Stimulated activated effector memory CD8-positive, alpha-beta T cell treated with anti-CD3 and anti-CD28 coated beads, Interleukin-12 subunit alpha, Interleukin-12 subunit beta, amount 100 ng/mL, for 72 hours (primary cell): ENCODE measurements around the gene QSOX2.
A peak's percentile ranks its signal among the peaks of the same experiment; 100 is the strongest.
"Not testable (repeated sequence)": the region's sequence is repeated elsewhere in the genome, so short reads cannot be mapped to it uniquely, and the experiment has no call there.

Experiments used
- ATAC-seq: fragments of 150-1000 bp; cut with Tn5 transposase; 2 replicates; pipeline ENCODE4 v1.10.0; 2021
- DNase-seq, 2 donors: peaks; one replicate each; pipeline ENCODE4 v3.0.0; 2021 to 2022; ENCODE audit warnings: low spot score in 2 of 2
- H3K27ac Mint-ChIP-seq: one replicate; pipeline ENCODE4 v1.8.0; 2022; ENCODE audit warnings: mild to moderate bottlenecking, mixed read lengths
- H3K36me3 Mint-ChIP-seq: one replicate; pipeline ENCODE4 v1.8.0; 2022; ENCODE audit warnings: mild to moderate bottlenecking, mixed read lengths
- H3K4me1 Mint-ChIP-seq: one replicate; pipeline ENCODE4 v1.8.0; 2022; ENCODE audit warnings: mixed read lengths
- H3K4me3 Mint-ChIP-seq: one replicate; pipeline ENCODE4 v1.8.0; 2022; ENCODE audit warnings: mild to moderate bottlenecking, mixed read lengths
- H3K9me3 Mint-ChIP-seq: one replicate; pipeline ENCODE4 v1.8.0; 2022; ENCODE audit warnings: mixed read lengths

QSOX2 gene

DNA sequence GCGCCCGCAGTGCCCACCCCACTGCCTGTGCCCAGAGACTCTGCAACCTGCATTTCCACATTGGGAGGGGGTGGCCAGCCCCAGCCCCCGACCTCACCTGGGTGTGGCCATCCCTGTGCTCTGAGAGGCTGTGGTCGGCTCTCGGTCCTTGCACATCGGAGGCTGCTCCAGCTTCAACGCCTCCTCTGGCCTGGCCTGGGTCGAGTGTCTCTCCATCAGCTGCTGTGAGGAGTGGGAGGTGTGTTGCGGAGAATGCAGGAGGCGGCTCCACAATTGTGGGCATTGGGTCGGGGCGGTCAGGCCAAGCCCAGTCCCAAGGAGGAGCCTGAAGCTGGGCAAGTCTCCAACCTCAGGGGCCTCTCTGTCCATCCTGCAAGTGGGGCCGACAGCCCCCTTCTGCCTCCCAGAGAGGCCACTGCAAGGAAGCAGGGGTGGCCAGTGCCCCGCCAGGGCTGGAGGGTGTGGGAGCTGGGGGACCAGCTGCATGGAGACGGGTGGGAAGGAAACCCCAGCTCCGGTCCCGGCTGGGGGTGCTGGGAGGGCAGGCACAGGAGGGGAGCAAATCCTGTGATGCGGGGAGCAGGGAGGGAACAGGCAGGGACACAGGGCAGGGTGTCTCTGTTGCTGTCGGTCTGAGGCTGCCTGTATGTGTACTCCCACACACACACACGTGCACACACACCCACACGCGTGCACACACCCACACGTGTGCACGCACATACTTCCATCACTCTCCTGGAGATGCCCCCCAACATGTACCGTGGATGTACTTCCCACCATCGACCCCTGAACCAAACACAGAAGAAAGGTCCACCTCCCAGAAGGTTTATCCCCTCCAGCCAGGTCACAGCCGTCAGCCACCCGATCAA, 29.4 kb upstream of the QSOX2 start:
- Mint-ChIP-seq H3K4me3 (no peak overlapping the region), H3K36me3 (no peaks in the 10 kb centered on the region), H3K27ac (no peak overlapping the region), H3K4me1 (no peaks in the 10 kb centered on the region), H3K9me3 (no peaks in the 10 kb centered on the region)
- peak; percentile 14 for ATAC-seq
- no peak for DNase-seq

DNA sequence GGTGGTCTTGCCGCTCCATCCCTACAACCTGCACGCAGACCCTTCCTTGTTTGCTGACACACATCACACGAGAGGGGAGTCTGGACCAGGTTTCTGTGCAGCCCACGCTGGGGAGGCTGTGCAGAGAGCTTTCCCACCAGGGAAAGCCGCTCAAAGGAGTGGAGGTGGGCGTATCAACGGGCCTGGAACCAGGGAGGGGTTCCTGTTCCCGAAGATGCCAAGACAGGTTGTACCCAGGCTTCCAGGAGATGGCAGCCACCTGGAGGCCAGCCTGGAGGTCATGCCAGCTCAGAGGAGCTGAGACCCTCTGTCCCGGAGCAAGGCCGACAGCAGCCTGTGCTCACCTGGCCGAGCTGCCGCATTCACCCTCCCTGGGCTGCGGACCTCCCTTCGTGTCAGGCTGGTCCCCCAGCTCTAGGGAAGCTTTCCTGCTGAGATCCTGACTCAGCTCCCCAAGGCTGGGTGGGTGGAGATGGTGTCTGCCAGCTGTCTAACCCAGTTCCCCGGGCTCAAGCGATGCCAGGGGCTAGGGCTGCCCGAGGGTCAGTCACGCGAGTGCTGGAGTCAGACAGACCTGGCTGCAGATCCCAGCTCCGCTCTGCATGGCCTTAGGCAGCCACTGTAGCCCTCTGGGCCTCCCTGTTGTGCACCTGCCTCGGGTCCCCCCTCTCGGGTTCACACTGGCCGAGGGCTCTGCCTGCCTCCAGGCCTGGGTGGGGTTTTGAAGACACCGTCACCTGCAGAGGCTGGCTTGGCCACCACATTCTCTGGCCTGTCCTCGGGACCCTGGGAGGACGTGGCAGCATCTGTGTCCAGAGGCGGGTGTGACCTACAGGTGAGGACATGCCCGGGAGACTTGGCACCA, 28.5 kb upstream of the QSOX2 start:
- H3K4me1 Mint-ChIP-seq: no peaks in the 10 kb centered on the region
- no peaks in the 10 kb centered on the region for H3K36me3 Mint-ChIP-seq
- no peak for ATAC-seq
- H3K4me3 Mint-ChIP-seq: no peak overlapping the region
- no peaks in the 10 kb centered on the region for H3K9me3 Mint-ChIP-seq
- DNase-seq: no peak
- no peak overlapping the region for H3K27ac Mint-ChIP-seq

DNA sequence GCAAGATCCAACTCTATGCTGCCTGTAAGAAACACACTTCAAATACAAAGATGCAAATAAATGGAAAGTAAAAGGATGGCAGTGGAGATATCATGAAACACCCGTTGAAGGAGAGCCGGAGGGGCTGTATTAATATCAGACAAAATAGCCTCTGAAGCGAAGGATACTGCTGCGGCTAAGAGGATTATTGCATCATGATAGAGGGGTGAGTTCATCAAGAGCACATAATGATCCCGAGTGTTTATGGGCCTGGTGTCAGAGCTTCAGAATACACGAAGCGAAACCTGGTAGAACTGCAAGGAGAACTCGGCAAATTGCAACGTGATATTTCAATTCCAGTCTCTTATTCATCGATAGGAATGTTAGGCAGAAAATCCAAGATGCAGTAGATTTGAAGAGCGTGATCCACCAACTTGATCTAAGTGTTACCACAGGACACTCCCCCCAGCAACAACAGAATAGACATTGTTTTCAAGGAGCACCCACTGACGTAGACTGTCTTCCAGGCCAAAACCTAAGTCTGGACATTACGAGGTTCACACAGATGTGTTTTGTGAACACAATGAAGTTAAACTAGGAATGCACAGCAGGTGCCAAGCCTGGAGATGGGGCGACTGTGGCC, 27.7 kb upstream of the QSOX2 start:
- H3K4me1 Mint-ChIP-seq: no peaks in the 10 kb centered on the region
- no peak for DNase-seq
- no peak overlapping the region for H3K27ac Mint-ChIP-seq
- no peaks in the 10 kb centered on the region for H3K36me3 Mint-ChIP-seq
- no peaks in the 10 kb centered on the region for H3K9me3 Mint-ChIP-seq
- no peak for ATAC-seq
- no peak overlapping the region for H3K4me3 Mint-ChIP-seq

DNA sequence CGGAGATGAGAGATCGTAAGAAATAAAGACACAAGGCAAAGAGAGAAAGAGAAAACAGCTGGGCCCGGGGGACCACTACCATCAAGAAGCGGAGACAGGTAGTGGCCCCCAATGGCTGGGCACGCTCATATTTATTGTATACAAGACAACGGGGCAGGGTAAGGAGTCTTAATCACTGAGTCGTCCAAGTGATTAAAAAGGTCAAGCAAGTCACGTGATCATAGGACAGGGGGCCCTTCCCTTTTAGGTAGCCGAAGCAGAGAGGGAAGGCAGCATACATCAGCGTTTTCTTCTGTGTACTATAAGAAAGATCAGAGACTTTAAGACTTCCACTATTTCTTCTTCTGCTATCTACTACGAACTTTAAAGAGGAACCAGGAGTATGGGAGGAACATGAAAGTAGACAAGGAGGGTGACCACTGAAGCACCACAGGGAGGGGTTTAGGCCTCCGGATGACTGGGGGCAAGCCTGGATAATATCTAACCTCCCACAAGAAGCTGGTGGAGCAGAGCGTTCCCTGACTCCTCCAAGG, 24.6 kb upstream of the QSOX2 start:
- H3K4me1 Mint-ChIP-seq: peaks cover 11% of the 10 kb centered on the region
- H3K4me3 Mint-ChIP-seq: no peak overlapping the region
- no peaks in the 10 kb centered on the region for H3K36me3 Mint-ChIP-seq
- H3K27ac Mint-ChIP-seq: no peak overlapping the region
- H3K9me3 Mint-ChIP-seq: no peaks in the 10 kb centered on the region
- DNase-seq (no peak), ATAC-seq (no peak)

DNA sequence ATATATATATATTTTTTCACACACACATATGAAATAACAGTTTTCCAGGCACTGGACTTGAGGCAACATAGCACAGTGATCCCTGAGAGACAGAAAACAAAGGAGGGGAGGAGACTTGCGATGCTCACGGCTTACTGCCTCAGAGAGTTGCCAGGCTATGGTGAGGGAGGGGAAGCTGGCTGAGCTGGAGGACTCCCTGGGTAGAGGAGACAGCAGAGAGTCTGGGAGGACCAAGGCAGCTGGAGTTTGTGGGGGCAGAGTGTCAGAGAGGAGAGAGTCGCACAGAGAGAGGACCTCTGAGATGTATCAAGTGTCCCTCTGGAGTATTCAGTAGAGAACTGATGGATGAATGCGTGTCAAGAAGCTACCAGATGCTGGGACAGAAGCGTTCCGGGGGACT, 23.1 kb upstream of the QSOX2 start:
- Mint-ChIP-seq H3K27ac (no peak overlapping the region), H3K36me3 (no peaks in the 10 kb centered on the region), H3K4me3 (no peak overlapping the region), H3K4me1 (peaks cover 11% of the 10 kb centered on the region), H3K9me3 (no peaks in the 10 kb centered on the region)
- DNase-seq: no peak
- ATAC-seq: no peak

DNA sequence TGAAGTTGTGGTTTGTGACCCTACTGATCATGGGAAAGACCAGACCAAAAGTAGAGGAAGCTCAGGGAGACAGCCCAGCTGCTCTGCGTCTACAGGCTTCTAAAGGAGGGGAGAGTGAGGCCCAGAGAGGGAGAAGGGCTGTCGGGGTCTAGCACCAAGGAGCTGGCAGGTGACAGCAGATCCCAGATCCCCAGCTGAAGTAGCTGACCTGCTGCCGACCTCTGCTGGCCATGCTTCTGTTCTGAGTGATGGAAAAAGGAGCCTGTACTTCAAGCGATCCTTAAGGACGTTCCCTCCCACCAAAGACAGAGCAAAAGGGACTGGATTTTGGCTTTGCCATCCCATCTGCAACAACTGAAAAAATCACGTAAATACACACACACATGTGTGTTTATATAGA, 22.7 kb upstream of the QSOX2 start:
- H3K36me3 Mint-ChIP-seq: no peaks in the 10 kb centered on the region
- no peaks in the 10 kb centered on the region for H3K9me3 Mint-ChIP-seq
- H3K4me1 Mint-ChIP-seq: peaks cover 11% of the 10 kb centered on the region
- H3K4me3 Mint-ChIP-seq: peak overlapping the region; percentile 72
- DNase-seq (no peak), ATAC-seq (no peak)
- no peak overlapping the region for H3K27ac Mint-ChIP-seq

DNA sequence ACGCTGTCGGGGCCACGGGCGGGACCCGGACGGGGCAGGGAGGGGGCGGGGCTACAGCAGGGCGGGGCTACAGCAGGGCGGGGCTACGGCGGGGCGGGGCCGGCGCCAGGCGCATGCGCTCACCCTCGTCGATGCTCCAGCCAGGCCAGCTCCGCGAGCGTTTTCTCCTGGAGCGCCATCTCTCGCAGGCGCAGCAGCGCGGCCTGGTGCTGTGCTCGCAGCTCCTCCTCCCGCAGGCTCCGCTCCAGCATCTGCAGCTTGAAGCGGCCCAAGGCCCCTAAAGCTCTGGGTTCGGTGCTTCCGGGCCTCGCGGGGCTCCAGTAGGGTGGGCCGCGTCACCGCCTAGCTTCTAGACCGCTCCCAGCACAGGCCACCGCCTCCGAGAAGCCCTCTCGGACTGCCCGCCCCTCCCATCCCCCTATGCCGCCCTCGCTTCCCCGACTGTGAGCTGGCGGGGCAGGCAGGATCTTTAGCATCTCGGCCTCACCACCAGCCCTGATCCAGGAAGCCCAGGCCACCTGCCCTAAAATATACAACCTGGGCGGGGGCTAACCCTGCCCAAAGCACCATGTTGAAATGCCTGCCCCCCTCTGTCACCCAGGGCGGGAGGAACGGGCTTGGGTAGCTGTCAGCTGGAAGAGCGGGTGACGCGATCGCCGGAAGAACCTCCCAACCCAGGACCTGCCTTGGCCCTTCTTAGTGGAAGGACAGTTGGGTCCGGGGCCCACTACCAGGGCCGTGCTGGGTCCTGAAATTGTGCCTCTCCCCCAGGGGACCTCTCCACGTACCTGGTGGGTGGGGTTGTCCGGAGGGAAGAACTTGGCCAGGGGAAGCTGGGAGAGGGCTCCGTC, 21.9 kb upstream of the QSOX2 start:
- Mint-ChIP-seq H3K27ac (peak overlapping the region; percentile 58), H3K9me3 (no peaks in the 10 kb centered on the region), H3K36me3 (no peaks in the 10 kb centered on the region), H3K4me1 (peaks cover 11% of the 10 kb centered on the region), H3K4me3 (peak overlapping the region; percentile 72)
- peak; percentile 91 for ATAC-seq
- peak; percentile 74 to 89 for DNase-seq

DNA sequence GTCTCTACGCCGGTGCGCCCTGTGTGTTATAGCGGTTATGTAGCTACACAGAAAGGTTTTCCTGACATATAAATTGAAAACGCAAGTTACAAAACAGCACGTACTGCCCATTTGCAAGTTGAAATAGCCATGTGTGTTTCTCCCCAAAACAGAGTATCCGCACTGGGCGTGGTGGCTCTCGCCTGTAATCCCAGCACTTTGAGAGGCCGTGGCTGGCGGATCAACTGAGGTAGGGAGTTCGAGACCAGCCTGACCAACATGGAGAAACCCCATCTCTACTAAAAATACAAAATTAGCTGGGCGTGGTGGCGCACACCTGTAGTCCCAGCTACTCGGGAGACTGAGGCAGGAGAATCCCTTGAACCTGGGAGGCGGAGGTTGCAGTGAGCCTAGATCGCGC, 21.0 kb upstream of the QSOX2 start:
- H3K27ac Mint-ChIP-seq: peak overlapping the region; percentile 58
- not testable (repeated sequence) for H3K36me3 Mint-ChIP-seq, DNase-seq, H3K9me3 Mint-ChIP-seq, ATAC-seq
- H3K4me1 Mint-ChIP-seq: peaks cover 11% of the 10 kb centered on the region
- peak overlapping the region; percentile 72 for H3K4me3 Mint-ChIP-seq

DNA sequence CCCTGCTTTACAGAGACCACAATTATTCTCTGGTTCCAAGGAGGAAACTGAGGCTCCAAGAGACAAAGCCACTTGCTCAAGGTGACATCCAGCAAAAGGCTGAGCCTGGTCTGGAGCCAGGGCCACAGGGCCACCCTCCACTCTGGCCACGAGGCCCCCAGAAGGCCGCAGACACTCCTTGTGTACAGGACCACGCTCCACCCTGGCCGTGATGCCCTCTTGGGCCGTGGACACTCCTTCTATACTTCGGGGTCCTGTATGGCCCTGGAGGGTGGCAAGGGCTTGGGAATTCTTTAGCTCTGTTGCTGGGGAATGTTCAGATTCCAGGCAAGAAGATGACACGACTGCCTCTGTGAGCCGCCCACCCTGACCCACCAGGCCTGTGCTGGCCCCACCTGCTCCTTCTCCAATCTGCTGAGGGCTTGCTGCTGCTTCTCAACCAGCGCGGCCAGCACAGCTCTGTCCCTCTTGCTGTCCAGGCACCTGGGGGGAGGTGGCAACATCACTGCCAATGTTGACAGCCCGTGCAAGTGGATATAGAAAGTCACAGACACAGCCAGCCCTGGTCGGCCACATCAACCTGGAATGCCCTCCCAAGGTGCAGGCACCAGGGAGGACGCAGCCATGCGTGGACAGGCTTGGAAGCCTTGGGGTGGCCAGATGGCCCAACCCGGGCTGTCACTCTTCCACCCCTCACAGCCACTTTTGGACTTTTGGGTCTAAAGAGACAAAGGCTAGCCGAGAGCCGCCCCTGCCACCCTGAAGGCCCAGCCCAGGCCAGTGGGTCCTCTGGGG, 20.1 kb upstream of the QSOX2 start:
- no peak for DNase-seq
- peaks cover 11% of the 10 kb centered on the region for H3K4me1 Mint-ChIP-seq
- ATAC-seq: no peak
- no peaks in the 10 kb centered on the region for H3K36me3 Mint-ChIP-seq
- H3K4me3 Mint-ChIP-seq: no peak overlapping the region
- no peak overlapping the region for H3K27ac Mint-ChIP-seq
- no peaks in the 10 kb centered on the region for H3K9me3 Mint-ChIP-seq

DNA sequence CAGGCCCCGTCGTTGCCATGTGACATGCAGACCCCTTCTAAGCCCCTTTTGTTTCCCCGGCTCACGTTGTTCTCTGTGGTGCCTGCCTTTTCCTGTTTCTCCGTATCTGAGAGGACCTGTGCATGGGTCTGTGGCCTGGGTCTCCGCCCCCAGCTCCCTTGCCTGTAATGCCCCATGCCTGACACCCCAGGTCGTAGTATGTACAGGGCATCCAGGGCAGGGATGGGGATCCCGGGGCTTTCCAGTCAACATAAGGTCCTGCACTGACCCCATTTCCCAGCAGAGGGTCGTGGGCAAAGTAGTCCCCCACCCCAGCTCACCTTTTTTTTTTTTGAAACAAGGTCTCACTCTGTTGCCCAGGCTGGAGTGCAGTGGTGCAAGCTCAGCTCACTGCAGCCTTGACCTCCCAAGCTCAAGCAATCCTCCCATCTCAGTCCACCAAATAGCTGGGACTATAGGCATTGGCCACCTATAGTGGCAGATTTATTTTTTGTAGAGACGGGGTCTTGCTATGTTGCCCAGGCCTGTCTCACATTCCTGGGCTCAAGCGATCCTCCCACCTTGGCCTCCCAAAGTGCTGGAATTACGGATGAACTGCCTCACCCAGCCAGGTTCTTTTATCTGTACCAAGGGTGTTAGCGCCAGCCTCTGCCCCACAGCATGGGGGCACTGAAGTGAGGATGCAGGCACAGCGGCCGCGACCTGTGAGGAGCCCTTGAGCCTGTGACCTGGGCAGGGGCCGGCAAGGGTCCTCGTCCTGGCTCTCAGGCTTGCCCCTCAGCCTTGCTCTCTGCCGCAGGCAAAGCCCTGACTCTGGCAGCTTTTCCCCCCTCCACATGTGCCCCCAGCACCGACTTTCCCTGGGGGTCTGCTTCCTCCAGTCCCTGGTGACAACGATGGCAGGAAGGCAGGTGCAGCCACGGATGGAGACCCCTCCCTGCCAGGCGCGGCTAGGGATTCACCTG, 19.1 kb upstream of the QSOX2 start:
- H3K4me3 Mint-ChIP-seq: no peak overlapping the region
- DNase-seq (no peak), ATAC-seq (no peak)
- no peak overlapping the region for H3K27ac Mint-ChIP-seq
- no peaks in the 10 kb centered on the region for H3K36me3 Mint-ChIP-seq
- H3K9me3 Mint-ChIP-seq: no peaks in the 10 kb centered on the region
- H3K4me1 Mint-ChIP-seq: peaks cover 11% of the 10 kb centered on the region

DNA sequence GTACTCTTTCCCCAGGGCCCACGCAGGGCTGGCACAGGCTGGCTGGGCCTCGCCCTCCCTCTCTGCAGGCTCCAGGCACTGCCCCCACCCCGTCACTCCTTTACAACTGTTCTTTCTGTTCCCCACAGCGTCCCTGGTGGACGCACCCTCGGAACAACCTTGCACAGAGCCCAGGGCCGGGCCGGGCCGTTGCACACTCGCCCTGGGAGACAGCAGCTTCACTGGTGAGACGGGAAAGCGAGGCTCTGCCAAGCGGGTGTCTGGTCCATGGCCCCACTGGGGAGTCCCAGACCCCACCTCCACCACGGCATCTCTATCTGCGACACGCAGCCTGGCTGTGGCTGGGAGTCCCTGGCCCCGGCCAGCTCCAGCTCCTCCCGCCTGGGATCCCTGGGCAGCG, 18.4 kb upstream of the QSOX2 start:
- H3K4me1 Mint-ChIP-seq: peaks cover 11% of the 10 kb centered on the region
- H3K36me3 Mint-ChIP-seq: no peaks in the 10 kb centered on the region
- no peak for DNase-seq
- ATAC-seq: no peak
- no peak overlapping the region for H3K4me3 Mint-ChIP-seq
- H3K9me3 Mint-ChIP-seq: no peaks in the 10 kb centered on the region
- no peak overlapping the region for H3K27ac Mint-ChIP-seq

DNA sequence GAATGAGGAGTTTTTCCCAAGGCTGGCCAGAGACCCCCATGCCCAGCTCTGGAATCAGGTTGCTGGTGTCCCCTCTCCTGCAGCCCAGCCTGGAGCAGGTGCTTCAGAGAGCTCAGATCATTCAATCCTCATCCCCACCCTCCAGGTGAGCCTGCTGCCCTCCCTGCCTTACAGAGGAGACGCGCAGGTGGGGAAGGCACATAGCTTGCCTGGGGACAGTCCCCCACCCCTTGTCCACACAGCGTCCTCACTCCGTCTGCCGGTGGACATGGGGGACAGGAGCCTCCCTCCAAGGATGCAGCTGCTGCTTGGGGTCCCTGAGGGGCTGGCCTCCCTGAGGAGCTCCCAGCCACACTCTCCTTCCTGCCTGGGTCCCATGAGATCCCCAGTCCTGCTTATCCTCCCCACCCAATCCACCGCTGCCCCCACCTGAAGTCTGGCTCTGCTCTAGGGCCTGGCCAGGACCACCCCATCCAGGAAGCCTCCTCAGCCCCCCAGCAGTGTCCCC, 17.1 kb upstream of the QSOX2 start:
- DNase-seq (no peak), ATAC-seq (no peak)
- H3K4me1 Mint-ChIP-seq: peaks cover 9% of the 10 kb centered on the region
- H3K4me3 Mint-ChIP-seq: no peak overlapping the region
- H3K36me3 Mint-ChIP-seq: no peaks in the 10 kb centered on the region
- H3K27ac Mint-ChIP-seq: no peak overlapping the region
- H3K9me3 Mint-ChIP-seq: no peaks in the 10 kb centered on the region
